GM23338 (cell line): Measurements from ENCODE around the gene AFP. TPM values are rescaled to one million over a fixed set of nuclear protein-coding genes. Genes with fewer than 3 reads are reported as not detected.

Experiments
- ATAC-seq: fragments of 200-7000 bp; cut with Tn5 transposase; 3 replicates; pipeline ENCODE4 v1.9.1; 2020
- DNase-seq: peaks from one replicate; pipeline ENCODE4 v3.0.0-alpha.2; 2015; ENCODE audit warnings: low spot score
- H2AFZ ChIP-seq: fragments of 200-600 bp; sonication (generic); 2 replicates; pipeline ENCODE4 v1.8.0; 2016; ENCODE audit warnings: antibody characterized with exemption, mild to moderate bottlenecking, moderate library complexity
- H3F3A ChIP-seq: fragments of 200-600 bp; sonication (generic); replicated peaks from 2 replicates; pipeline ENCODE4 v1.8.0; 2017; ENCODE audit warnings: antibody characterized with exemption, mixed run types, low read depth
- H3K27ac ChIP-seq: fragments of 200-600 bp; sonication (generic); 2 replicates; pipeline ENCODE4 v1.6.1; 2016; ENCODE audit warnings: low read depth
- H3K27me3 ChIP-seq: fragments of 200-600 bp; sonication (generic); 2 replicates; pipeline ENCODE4 v1.8.0; 2016; ENCODE audit warnings: mild to moderate bottlenecking, mixed run types, moderate library complexity; ENCODE audit not compliant: insufficient read depth
- H3K36me3 ChIP-seq: fragments of 200-600 bp; sonication (generic); 2 replicates; pipeline ENCODE4 v1.8.0; 2016; ENCODE audit warnings: mild to moderate bottlenecking; ENCODE audit not compliant: insufficient read depth
- H3K4me1 ChIP-seq: fragments of 200-600 bp; sonication (generic); 2 replicates; pipeline ENCODE4 v1.8.0; 2016; ENCODE audit warnings: mild to moderate bottlenecking, moderate library complexity; ENCODE audit not compliant: insufficient read depth
- H3K4me2 ChIP-seq: fragments of 200-600 bp; sonication (generic); 2 replicates; pipeline ENCODE4 v1.7.1; 2017; ENCODE audit warnings: mixed run types
- H3K4me3 ChIP-seq: fragments of 200-600 bp; sonication (generic); 2 replicates; pipeline ENCODE4 v1.6.1; 2016; ENCODE audit warnings: mixed run types
- H3K79me2 ChIP-seq: fragments of 200-600 bp; sonication (generic); replicated peaks from 2 replicates; pipeline ENCODE4 v1.8.0; 2017; ENCODE audit warnings: mild to moderate bottlenecking; ENCODE audit not compliant: insufficient read depth
- H3K9me2 ChIP-seq: fragments of 200-600 bp; sonication (generic); 2 replicates; pipeline ENCODE4 v1.8.0; 2017; ENCODE audit not compliant: insufficient read depth
- H4K20me1 ChIP-seq: fragments of 200-600 bp; sonication (generic); replicated peaks from 2 replicates; pipeline ENCODE4 v1.8.0; 2017; ENCODE audit warnings: mild to moderate bottlenecking; ENCODE audit not compliant: insufficient read depth
- H3K27ac Mint-ChIP-seq: 2 replicates; pipeline ENCODE4 v1.8.0; 2020; ENCODE audit warnings: inconsistent platforms, mild to moderate bottlenecking, moderate library complexity, mixed read lengths
- H3K27me3 Mint-ChIP-seq: 3 replicates; pipeline ENCODE4 v1.8.0; 2022; ENCODE audit warnings: low read depth, mild to moderate bottlenecking, moderate library complexity, mixed read lengths, inconsistent platforms; ENCODE audit not compliant: insufficient read depth, poor library complexity
- H3K36me3 Mint-ChIP-seq: 3 replicates; pipeline ENCODE4 v1.8.0; 2021; ENCODE audit warnings: low read depth, mild to moderate bottlenecking, inconsistent platforms, moderate library complexity, mixed read lengths
- H3K4me1 Mint-ChIP-seq: 3 replicates; pipeline ENCODE4 v1.8.0; 2020; ENCODE audit warnings: mild to moderate bottlenecking, inconsistent platforms, mixed read lengths
- H3K4me3 Mint-ChIP-seq: 3 replicates; pipeline ENCODE4 v1.8.0; 2021; ENCODE audit warnings: moderate library complexity, mild to moderate bottlenecking, inconsistent platforms, mixed read lengths
- H3K9me3 Mint-ChIP-seq: 3 replicates; pipeline ENCODE4 v1.8.0; 2020; ENCODE audit warnings: moderate library complexity, mild to moderate bottlenecking, inconsistent platforms, mixed read lengths
- CREB1 ChIP-seq: fragments of 250-450 bp; sonication (Bioruptor Pico); IDR thresholded peaks from 2 replicates; pipeline ENCODE4 v1.5.0; 2020; ENCODE audit warnings: low read depth, mild to moderate bottlenecking, moderate library complexity
- CTCF ChIP-seq, 2 experiments: fragments of 200-600 bp in 1 of 2; sonication (generic) in 1 of 2; conservative IDR thresholded peaks; 2 replicates each; pipeline versions ENCODE4 v1.5.1 to v1.6.1; 2016 to 2017; ENCODE audit warnings: antibody characterized with exemption in 2 of 2, low read depth in 2 of 2, mild to moderate bottlenecking in 2 of 2, moderate library complexity in 1 of 2
- EZH2 ChIP-seq: fragments of 200-600 bp; sonication (generic); IDR thresholded peaks from one replicate; pipeline ENCODE4 v1.8.0; 2017; ENCODE audit warnings: antibody characterized with exemption, mild to moderate bottlenecking, low read depth; ENCODE audit not compliant: unreplicated experiment
- JUNB ChIP-seq: IDR thresholded peaks from one replicate; pipeline ENCODE4 v1.6.1; 2016; ENCODE audit warnings: antibody characterized with exemption; ENCODE audit not compliant: unreplicated experiment
- NANOG ChIP-seq: IDR thresholded peaks from 2 replicates; pipeline ENCODE4 v1.6.1; 2016; ENCODE audit warnings: antibody characterized with exemption, borderline replicate concordance
- STAT1 ChIP-seq: IDR thresholded peaks from one replicate; pipeline ENCODE4 v1.6.1; 2016; ENCODE audit warnings: antibody characterized with exemption; ENCODE audit not compliant: unreplicated experiment
- ZNF462 ChIP-seq: fragments of 250-450 bp; sonication (Bioruptor Pico); IDR thresholded peaks from 2 replicates; pipeline ENCODE4 v1.5.0; 2020; ENCODE audit warnings: mild to moderate bottlenecking, moderate library complexity
- polyA plus RNA-seq: library from polyadenylated mRNA; unstranded; fragments of >200 nt; fragmentation: Nextera tagmentation; extraction: Ambion mirVana; gene quantifications from 2 replicates; pipeline ENCODE4 v1.2.1, GENCODE V29; 2016
- total RNA-seq: library from RNA; depleted of rRNA; stranded (reverse); fragments of >200 nt; shearing (Covaris generic); gene quantifications from 2 replicates; pipeline ENCODE4 v1.2.3, GENCODE V29; 2014

AFP gene
- total and polyA plus RNA-seq, 2 experiments from 2014 or later: 4.0 to 17.3 TPM

- TF ChIP-seq JUNB (no peak), EZH2 (no peak), NANOG (no peak), CTCF (conservative IDR thresholded peaks at IDR 0.05; ENCODE audit: low read depth in 2 of 2) (no peak), CREB1 (no peak)
Measured at GRCh38 chr4:73404042-73404441, 32.0 kb upstream of the AFP start, which contains the start of gene ALB (continued).

DNA sequence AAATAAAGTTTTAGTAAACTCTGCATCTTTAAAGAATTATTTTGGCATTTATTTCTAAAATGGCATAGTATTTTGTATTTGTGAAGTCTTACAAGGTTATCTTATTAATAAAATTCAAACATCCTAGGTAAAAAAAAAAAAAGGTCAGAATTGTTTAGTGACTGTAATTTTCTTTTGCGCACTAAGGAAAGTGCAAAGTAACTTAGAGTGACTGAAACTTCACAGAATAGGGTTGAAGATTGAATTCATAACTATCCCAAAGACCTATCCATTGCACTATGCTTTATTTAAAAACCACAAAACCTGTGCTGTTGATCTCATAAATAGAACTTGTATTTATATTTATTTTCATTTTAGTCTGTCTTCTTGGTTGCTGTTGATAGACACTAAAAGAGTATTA is 31.6 kb upstream of the AFP start:
- Histone ChIP-seq H3K79me2 (no peaks in the 10 kb centered on the region), H4K20me1 (no peaks in the 10 kb centered on the region), H3K36me3 (no peaks in the 10 kb centered on the region), H3K4me1 (peaks cover 17% of the 10 kb centered on the region), H3K27me3 (no peaks in the 10 kb centered on the region), H3K9me2 (no peaks in the 10 kb centered on the region), H2AFZ (no peak overlapping the region), H3K4me3 (no peak overlapping the region), H3K27ac (no peak overlapping the region), H3F3A (no peaks in the 10 kb centered on the region), H3K4me2 (no peak overlapping the region)
- Mint-ChIP-seq H3K36me3 (no peaks in the 10 kb centered on the region), H3K27me3 (no peaks in the 10 kb centered on the region), H3K4me3 (no peak overlapping the region), H3K9me3 (no peaks in the 10 kb centered on the region), H3K4me1 (peaks cover 10% of the 10 kb centered on the region; the same call in 2 of the 3 replicates), H3K27ac (no peak overlapping the region)
- TF ChIP-seq ZNF462 (CRISPR knock-in tag): no peak
- TF ChIP-seq STAT1: no peak
- DNase-seq (no peak), ATAC-seq (no peak)
